Activated CD8-positive, alpha-beta memory T cell treated with anti-CD3 and anti-CD28 coated beads, Interleukin-2, amount 50 U/mL, for 48 hours (primary cell): ENCODE measurements around the gene RPN1.
"Not testable (repeated sequence)": the region's sequence is repeated elsewhere in the genome, so short reads cannot be mapped to it uniquely, and the experiment has no call there.

Source experiments
- DNase-seq: peaks from one replicate; pipeline ENCODE4 v3.0.0-alpha.2; 2020

Gene RPN1

GRCh38 chr3:128650096-128651050, at the start of gene RPN1:
TSS of gene RPN1 (minus strand) at chr3:128650818. CDS start at chr3:128650800, 18 bp downstream.
- peak; percentile 96 for DNase-seq

DNA sequence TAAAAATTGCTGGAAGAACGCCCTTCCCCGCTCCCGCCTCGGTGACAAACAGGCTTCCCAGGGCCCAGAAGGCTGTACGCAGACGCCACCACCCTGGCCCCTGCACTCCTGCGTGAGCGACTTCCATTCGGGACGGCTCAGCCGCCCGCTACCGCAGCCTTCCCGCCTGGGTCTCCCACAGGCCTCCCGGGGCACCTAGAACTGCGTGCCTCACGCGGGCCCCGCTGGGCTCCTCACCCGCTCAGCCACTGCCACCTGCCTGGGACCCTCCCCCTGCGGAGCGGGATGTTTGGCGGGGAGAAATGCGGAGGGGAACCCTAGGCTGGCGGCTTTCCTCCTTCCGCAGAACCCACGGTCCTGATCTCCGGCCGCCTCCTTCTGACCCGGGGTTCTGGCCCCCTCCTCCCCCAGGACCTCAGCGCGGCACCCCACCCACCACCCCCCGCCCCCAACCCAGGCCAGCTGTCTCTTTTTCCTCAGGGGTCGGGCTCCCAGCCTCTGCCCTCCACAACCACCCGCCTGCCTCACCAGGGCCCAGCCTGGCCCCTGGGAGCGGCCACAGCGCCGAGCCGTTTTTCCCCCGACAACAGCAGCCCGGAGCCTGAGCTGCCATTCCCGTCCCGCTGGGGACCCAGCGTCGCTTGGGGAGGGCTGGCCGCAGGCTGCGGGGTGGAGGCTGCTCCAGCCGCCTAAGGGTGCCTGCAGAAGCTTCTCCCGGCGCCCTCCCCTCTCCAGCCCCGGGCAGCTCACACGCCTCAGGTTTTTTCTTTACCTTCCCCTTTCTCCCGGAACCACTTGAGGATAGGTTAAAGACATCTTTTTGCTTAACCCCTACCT, 47.8 kb upstream of the RPN1 start:
- DNase-seq, result peak; percentile 64

- DNase-seq, result no peak
Measured at GRCh38 chr3:128697341-128697740, 46.7 kb upstream of the RPN1 start.

- no peak for DNase-seq
Measured at GRCh38 chr3:128693696-128694095, 43.1 kb upstream of the RPN1 start.

DNA sequence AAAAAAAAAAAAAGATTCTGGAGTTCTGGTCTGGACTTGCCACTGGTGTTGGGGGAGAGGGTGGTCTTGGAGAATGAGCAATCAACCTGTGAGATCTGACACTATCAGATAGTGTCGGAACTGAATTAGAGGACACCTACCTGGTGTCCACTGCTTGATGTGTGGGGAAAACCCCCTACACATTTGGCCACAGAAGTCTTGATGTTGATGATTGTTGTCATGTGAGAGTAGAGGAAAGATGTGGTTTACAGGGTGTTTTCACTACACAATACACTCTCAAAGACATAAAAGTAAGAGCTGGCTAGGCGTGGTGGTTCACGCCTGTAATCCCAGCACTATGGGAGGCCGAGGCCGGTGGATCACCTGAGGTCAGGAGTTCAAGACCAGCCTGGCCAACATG, 38.4 kb upstream of the RPN1 start:
- no peak for DNase-seq

GRCh38 chr3:128686465-128686864, 35.8 kb upstream of the RPN1 start:
- no peak for DNase-seq

DNA sequence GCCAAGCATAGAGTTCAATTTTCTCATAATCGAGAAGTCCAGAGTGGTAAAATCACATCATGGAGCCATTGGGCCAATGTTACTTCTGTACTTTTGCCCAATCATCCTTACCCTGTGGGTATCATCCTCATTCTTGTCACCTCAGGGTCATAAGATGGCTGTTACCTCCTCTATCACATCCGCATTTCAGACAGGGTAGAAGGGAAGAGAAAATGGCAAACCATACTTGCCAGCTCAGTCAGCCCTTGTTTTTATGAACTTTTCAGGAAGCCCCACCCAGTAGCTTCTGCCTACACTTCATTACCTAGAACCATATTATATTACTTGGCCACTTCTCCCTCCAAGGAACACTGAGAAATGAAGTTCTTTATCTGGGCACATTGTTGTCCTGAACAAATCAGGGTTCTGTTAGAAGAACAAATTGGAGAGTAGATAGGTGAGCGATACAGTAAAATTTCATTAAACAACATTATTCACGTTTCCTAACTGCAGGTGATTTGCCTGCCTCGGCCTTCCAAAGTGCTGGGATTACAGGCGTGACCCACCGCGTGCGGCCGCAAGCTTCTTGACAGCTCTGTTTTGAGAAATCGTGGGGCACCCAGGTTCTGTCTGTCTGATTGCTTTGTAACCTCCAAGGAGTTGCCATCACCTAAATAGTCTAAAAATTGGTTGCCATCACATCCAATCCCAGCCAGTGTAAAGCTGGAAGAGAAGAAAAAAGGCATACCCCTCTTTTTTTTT, 34.5 kb upstream of the RPN1 start:
- DNase-seq, result no peak

DNA sequence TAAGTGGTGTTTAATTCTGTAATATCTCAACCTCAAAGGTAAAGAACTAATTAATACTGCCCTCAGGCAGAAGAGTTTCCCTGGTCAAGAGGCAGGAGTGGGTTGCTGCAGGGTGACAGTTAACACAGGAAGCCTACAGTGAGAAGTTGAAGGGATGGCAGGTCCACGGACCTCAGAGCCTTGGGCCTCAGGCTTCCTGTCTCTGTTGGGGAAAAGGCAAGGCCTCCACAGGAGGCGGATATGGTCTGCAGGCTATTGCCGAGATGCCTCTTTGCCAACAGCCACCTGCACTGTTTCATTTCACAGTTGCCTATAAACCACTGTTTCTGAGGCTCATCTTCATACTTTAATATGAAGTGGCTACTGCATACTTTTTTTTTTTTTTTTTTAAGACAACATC, 33.3 kb upstream of the RPN1 start:
- no peak for DNase-seq

DNA sequence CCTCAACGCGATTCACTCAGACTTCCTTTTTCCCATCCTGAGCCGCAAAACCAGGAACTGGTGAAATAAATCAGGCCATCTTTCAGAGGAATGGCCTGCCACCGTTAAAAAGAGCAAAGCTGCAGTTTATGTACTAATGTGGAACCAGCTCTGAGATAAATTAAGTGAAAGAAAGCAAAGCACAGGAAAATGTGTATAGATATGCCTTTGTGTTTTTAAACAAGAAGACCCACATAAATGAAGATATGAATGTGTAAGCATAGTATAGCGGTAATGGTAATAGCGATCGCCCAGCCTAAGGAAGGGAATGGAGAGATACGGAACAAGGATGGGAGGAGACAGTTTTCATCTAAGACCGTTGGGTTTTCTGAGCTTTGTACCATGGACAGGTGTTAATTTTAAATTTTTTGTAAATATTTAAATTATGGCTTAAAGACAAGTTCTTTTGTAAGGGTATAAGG, 30.8 kb upstream of the RPN1 start:
- DNase-seq, result no peak

- DNase-seq, result peak; percentile 97
Measured at GRCh38 chr3:128680603-128681368, 30.2 kb upstream of the RPN1 start.

- DNase-seq, result no peak
Measured at GRCh38 chr3:128679338-128679737, 28.7 kb upstream of the RPN1 start.

DNA sequence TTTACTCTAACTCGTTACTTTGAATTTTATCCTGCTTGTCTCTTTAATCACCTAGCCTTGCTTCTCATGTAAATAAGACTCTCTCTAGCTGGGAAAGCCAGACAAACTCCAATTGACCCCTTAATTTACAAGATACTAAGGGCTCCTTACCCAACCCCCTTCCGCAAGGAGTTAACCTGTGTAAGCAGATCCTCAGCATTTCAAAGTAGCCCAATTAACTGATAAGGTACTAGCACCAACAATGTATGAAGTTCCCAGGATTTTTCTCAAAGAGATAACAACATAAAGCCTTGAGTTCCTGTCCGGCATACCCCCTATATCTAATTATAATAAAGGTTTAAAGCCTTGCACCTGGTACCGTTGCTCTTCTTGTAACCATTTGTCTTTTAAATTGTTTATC, 25.2 kb upstream of the RPN1 start:
- not testable (repeated sequence) for DNase-seq

- DNase-seq, result no peak
Measured at GRCh38 chr3:128674161-128674784, 23.7 kb upstream of the RPN1 start.

DNA sequence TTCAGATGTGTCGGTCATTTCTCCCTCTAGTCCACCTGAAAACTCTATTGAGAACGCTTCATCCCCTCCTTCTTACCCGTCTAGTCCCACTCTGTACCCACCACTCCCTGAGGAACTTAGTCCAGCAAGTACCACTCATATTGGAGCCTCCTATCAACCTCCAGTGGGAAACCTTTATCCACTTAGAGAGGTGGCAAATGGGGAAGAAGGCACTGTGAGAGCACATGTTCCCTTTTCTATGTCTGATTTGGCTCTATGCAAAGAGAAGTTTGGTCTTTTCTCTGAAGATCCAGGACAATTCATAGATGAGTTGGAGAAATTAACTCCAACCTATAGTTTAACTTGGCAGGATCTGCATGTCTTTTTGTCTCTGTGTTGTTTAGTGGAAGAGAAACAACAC, 17.0 kb upstream of the RPN1 start:
- DNase-seq, result no peak

DNA sequence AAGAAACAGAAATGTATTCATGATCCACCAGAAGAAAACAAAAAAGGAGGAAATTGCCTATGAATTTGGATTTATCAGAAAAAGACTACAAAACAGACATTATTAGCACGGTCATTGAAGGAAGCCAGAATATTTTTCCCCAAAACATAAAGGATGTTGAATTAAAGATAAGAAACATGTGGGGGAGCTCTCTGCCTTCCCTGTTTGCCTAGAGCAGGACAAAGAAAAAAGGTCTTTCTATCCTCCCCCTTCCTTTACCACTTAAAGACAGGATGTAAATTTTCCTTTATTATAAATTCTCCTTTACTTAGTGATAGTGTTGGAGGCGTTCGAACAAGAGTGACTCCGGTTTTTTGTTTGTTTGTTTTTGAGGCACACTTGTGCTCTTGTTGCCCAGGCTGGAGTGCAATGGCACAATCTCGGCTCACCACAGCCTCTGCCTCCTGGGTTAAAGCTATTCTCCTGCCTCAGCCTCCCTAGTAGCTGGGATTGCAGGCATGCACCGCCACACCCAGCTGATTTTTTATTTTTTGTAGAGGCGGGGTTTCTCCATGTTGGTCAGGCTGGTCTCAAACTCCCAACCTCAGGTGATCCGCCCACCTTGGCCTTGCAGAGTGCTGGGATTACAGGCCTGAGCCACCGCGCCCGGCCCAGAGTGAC, 14.9 kb upstream of the RPN1 start:
- no peak for DNase-seq

DNA sequence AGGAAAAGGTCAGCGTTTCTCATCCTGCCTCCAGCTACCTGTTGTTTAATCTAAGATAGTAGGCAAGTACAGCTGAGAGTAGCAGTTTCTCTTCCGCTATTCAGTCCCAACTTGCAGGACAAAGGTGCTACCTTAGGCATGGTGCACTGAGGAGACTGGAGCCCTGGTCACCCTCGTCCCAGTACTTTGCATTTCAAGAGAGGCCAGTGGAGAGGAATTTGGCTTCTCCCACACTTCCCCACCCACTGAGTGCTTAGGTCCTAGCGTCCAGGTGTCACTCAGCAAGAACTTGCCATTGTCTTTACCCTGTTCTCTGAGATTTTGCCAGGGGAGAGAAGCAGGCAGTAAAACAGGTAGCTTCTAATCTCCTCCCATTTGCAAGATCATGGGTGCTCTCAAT, 12.5 kb upstream of the RPN1 start:
- DNase-seq, result no peak

GRCh38 chr3:128655531-128655930, 4.9 kb upstream of the RPN1 start:
- no peak for DNase-seq

DNA sequence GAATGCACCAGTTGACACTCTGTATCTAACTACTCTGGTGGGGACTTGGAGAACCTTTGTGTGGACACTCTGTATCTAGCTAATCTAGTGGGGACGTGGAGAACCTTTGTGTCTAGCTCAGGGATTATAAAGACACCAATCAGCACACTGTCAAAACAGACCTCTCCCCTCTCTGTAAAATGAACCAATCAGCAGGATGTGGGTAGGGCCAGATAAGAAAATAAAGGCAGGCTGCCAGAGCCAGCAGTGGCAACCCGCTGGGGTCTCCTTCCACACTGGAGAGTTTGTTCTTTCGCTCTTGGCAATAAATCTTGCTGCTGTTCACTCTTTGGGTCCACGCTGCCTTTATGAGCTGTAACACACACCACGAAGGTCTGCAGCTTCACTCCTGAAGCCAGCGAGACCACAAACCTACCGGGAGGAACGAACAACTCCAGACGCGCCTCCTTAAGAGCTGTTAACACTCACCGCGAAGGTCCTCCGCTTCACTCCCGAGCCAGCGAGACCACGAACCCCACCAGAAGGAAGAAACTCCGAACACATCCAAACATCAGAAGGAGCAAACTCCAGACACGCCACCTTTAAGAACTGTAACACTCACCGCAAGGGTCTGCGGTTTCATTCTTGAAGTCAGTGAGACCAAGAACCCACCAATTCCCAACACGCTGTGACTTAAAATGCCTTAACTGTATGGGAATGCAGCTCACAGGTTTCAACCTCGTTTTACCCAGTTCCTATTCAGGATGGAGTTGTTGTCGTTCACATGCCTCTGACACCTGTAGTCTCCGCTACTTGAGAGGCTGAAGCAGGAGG, 3.6 kb upstream of the RPN1 start:
- peak; percentile 56 for DNase-seq

DNA sequence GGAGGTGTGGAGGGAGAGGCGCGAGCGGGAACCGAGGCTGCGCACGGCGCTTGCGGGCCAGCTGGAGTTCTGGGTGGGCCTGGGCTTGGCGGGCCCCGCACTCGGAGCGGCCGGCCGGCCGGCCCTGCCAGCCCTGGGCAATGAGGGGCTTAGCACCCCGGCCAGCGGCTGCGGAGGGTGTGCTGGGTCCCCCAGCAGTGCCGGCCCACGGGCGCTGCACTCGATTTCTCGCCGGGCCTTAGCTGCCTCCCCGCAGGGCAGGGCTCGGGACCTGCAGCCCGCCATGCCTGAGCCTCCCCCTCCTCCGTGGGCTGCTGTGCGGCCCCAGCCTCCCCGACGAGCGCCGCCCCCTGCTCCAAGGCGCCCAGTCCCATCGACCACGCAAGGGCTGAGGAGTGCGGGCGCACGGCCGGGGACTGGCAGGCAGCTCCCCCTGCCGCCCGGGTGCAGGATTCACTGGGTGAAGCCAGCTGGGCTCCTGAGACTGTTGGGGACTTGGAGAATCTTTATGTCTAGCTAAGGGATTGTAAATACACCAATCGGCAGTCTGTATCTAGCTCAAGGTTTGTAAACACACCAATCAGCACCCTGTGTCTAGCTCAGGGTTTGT, 2.9 kb upstream of the RPN1 start:
- not testable (repeated sequence) for DNase-seq
